ENCODE results near the gene NEK8.
"Not testable (repeated sequence)": the region's sequence is repeated elsewhere in the genome, so short reads cannot be mapped to it uniquely, and the experiment has no call there.

GRCh38 chr17:28720997-28721329 is 7.6 kb upstream of the NEK8 start:
- TF ChIP-seq POLR2A (IDR thresholded peaks at IDR 0.05): not testable (repeated sequence)
- TF ChIP-seq, protein P1, sequence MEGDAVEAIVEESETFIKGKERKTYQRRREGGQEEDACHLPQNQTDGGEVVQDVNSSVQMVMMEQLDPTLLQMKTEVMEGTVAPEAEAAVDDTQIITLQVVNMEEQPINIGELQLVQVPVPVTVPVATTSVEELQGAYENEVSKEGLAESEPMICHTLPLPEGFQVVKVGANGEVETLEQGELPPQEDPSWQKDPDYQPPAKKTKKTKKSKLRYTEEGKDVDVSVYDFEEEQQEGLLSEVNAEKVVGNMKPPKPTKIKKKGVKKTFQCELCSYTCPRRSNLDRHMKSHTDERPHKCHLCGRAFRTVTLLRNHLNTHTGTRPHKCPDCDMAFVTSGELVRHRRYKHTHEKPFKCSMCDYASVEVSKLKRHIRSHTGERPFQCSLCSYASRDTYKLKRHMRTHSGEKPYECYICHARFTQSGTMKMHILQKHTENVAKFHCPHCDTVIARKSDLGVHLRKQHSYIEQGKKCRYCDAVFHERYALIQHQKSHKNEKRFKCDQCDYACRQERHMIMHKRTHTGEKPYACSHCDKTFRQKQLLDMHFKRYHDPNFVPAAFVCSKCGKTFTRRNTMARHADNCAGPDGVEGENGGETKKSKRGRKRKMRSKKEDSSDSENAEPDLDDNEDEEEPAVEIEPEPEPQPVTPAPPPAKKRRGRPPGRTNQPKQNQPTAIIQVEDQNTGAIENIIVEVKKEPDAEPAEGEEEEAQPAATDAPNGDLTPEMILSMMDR (IDR thresholded peaks at IDR 0.05): not testable (repeated sequence)
